ENCODE results near the gene PLXNA4. TPM values are rescaled to one million over a fixed set of nuclear protein-coding genes. Genes with fewer than 3 reads are reported as not detected.
A peak's percentile ranks its signal among the peaks of the same experiment; 100 is the strongest.

The PLXNA4 gene
- total and polyA plus RNA-seq, 2 donors from 2014 or later, result 0.17 to 3.5 TPM

DNA sequence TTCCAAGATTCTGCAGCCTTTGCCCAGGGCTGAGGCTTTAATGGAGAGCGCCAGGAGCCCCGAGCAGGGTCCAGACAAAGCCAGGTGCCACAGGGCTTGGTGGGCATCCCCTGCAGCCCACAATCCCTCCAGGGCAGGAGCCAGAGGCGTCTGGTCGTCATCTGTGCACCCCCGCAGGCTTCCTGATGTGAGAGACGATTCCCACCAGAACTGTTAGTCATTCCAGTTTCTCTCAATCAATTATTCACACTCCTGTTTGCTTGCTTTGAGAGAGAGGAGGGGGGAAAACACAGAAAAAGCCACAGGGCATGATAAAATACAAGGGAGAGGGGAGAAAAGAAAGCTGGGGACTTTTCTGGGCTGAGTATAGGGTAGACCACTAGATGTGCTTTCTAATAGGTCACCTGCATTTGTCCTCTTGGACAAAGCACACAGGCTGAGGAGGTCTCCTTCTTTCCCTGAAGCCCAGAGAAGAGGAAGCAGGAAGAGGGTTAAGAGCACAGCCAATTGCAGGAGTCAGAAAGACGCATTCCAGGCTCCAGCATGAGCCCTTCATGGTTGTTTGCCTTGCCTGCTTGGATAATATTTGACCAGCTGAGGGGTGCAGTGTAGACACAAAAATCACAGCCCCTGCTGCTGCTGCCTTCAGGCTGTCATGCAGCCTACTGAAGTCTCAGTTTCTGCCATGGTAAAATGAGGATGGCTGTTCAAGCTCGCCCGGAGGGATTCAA is 194.4 kb downstream of the PLXNA4 start:
- Histone ChIP-seq H3K36me3 (ENCODE audit: control insufficient read depth in 2 of 3, insufficient read depth in 3 of 3, low read length in 3 of 3) (no peaks in the 10 kb centered on the region), H3K4me3 (ENCODE audit: low read length in 3 of 3) (peak overlapping the region in 1 of 3 donors; percentile 3), H3K4me1 (ENCODE audit: control insufficient read depth in 2 of 3, insufficient read depth in 2 of 3, low read depth in 1 of 3, low read length in 3 of 3) (peaks cover 3 to 27% (median 15%) of the 10 kb centered on the region in 3 donors), H3K27ac (ENCODE audit: low read depth in 2 of 2, low read length in 2 of 2) (no peak overlapping the region), H3K9ac (ENCODE audit: low read length in 3 of 3) (peak overlapping the region in 1 of 3 donors; percentile 41), H3K9me3 (ENCODE audit: control insufficient read depth in 2 of 3, insufficient read depth in 1 of 3, low read length in 3 of 3) (no peaks in the 10 kb centered on the region), H3K27me3 (ENCODE audit: control insufficient read depth, insufficient read depth, low read length) (no peaks in the 10 kb centered on the region)
- TF ChIP-seq, protein P1, sequence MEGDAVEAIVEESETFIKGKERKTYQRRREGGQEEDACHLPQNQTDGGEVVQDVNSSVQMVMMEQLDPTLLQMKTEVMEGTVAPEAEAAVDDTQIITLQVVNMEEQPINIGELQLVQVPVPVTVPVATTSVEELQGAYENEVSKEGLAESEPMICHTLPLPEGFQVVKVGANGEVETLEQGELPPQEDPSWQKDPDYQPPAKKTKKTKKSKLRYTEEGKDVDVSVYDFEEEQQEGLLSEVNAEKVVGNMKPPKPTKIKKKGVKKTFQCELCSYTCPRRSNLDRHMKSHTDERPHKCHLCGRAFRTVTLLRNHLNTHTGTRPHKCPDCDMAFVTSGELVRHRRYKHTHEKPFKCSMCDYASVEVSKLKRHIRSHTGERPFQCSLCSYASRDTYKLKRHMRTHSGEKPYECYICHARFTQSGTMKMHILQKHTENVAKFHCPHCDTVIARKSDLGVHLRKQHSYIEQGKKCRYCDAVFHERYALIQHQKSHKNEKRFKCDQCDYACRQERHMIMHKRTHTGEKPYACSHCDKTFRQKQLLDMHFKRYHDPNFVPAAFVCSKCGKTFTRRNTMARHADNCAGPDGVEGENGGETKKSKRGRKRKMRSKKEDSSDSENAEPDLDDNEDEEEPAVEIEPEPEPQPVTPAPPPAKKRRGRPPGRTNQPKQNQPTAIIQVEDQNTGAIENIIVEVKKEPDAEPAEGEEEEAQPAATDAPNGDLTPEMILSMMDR (IDR thresholded peaks at IDR 0.05; ENCODE audit: borderline replicate concordance, extremely low read depth, insufficient read depth), result no peak
- FAIRE-seq (no peak), DNase-seq (peak in 3 of 5 donors; percentile 62 to 80 (median 78))
- intact Hi-C loops (cut with DNase I), result no loop called here

DNA sequence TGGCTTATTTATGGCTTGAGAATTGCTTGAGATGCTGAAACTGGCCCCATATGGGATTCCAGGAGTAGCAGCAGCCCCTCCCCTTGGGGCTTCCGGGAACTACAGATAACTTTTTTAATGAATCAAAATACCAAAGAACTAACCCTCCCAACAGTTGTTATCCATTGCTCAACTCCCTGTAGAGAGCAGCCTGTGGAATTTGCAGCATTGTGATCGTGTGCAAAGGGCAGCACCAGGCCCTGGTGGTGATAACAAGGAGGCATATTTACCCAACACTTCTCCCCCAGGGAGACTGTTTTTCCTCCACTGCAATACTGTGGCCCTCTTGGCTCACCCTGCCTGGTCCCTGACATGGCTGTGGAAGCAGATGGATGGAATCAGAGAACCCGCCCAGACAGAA is 196.2 kb downstream of the PLXNA4 start:
- no peaks in the 10 kb centered on the region for H3K9me3 ChIP-seq (ENCODE audit: control insufficient read depth in 2 of 3, insufficient read depth in 1 of 3, low read length in 3 of 3)
- H3K4me3 ChIP-seq (ENCODE audit: low read length in 3 of 3), result no peak overlapping the region
- H3K9ac ChIP-seq (ENCODE audit: low read length in 3 of 3), result no peak overlapping the region
- H3K27me3 ChIP-seq (ENCODE audit: control insufficient read depth, insufficient read depth, low read length), result no peaks in the 10 kb centered on the region
- peaks cover 0 to 18% (median 17%) of the 10 kb centered on the region in 3 donors for H3K4me1 ChIP-seq (ENCODE audit: control insufficient read depth in 2 of 3, insufficient read depth in 2 of 3, low read depth in 1 of 3, low read length in 3 of 3)
- no peaks in the 10 kb centered on the region for H3K36me3 ChIP-seq (ENCODE audit: control insufficient read depth in 2 of 3, insufficient read depth in 3 of 3, low read length in 3 of 3)
- FAIRE-seq, result no peak
- no peak overlapping the region for H3K27ac ChIP-seq (ENCODE audit: low read depth in 2 of 2, low read length in 2 of 2)
- peak in 4 of 5 donors; percentile 35 to 84 (median 64) for DNase-seq
- intact Hi-C loops (cut with DNase I), result no loop called here
- TF ChIP-seq, protein P1 (IDR thresholded peaks at IDR 0.05; ENCODE audit: borderline replicate concordance, extremely low read depth, insufficient read depth), result no peak

DNA sequence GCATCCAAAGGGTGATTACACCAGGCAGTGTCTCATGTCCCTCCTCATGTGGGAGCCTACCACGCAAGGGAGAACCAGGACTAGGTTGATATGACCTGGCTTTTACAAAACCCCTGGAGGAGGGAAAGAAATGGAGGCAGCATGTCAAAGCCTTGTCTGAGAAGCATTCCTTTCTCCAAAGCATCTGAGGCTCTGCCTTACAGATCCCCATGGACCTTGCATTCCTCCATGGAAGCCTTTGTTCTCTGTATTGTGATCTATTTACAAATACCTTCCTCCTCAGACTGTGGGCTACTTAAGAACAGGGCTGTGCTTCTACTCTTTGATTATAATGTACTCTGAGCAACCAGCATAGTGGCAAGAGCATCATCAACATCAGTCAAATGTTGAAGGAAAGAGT is 197.0 kb downstream of the PLXNA4 start:
- no peaks in the 10 kb centered on the region for H3K27me3 ChIP-seq (ENCODE audit: control insufficient read depth, insufficient read depth, low read length)
- TF ChIP-seq, protein P1 (IDR thresholded peaks at IDR 0.05; ENCODE audit: borderline replicate concordance, extremely low read depth, insufficient read depth), result no peak
- no peak for FAIRE-seq

More for the DNA sequence above, 197.0 kb downstream of the PLXNA4 start:
- H3K9me3 ChIP-seq (ENCODE audit: control insufficient read depth in 2 of 3, insufficient read depth in 1 of 3, low read length in 3 of 3), result no peaks in the 10 kb centered on the region
- H3K36me3 ChIP-seq (ENCODE audit: control insufficient read depth in 2 of 3, insufficient read depth in 3 of 3, low read length in 3 of 3), result no peaks in the 10 kb centered on the region
- no peak overlapping the region for H3K27ac ChIP-seq (ENCODE audit: low read depth in 2 of 2, low read length in 2 of 2)
- peaks cover 0 to 18% (median 17%) of the 10 kb centered on the region in 3 donors for H3K4me1 ChIP-seq (ENCODE audit: control insufficient read depth in 2 of 3, insufficient read depth in 2 of 3, low read depth in 1 of 3, low read length in 3 of 3)
- H3K4me3 ChIP-seq (ENCODE audit: low read length in 3 of 3), result no peak overlapping the region
- intact Hi-C loops (cut with DNase I), result no loop called here
- peak in 1 of 5 donors; percentile 13 for DNase-seq
- H3K9ac ChIP-seq (ENCODE audit: low read length in 3 of 3), result no peak overlapping the region
